Measurements from ENCODE around the gene SUPT20H.

DNA sequence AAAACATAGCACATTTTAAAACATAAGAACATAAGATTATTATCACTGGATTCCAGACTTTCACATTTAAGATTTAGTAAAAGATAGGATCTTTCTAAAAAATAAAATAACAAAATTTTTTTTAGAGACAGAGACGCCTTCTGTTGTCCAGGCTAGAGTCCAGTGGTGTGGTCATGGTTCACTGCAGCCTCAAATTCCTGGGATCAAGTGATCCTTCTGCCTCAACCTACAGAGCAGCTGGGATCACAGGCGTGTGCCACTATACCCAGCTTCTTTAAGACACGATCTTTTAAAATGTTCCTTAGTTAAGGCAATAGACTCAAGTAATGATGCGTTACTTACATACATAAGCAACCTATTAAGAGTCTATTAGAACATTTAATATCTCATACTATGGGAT, 93.1 kb downstream of the SUPT20H start:
- TF ChIP-seq, protein P1, sequence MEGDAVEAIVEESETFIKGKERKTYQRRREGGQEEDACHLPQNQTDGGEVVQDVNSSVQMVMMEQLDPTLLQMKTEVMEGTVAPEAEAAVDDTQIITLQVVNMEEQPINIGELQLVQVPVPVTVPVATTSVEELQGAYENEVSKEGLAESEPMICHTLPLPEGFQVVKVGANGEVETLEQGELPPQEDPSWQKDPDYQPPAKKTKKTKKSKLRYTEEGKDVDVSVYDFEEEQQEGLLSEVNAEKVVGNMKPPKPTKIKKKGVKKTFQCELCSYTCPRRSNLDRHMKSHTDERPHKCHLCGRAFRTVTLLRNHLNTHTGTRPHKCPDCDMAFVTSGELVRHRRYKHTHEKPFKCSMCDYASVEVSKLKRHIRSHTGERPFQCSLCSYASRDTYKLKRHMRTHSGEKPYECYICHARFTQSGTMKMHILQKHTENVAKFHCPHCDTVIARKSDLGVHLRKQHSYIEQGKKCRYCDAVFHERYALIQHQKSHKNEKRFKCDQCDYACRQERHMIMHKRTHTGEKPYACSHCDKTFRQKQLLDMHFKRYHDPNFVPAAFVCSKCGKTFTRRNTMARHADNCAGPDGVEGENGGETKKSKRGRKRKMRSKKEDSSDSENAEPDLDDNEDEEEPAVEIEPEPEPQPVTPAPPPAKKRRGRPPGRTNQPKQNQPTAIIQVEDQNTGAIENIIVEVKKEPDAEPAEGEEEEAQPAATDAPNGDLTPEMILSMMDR (conservative IDR thresholded peaks at IDR 0.05; ENCODE audit: low read depth, low read length) = no peak
- TF ChIP-seq EZH2 (IDR thresholded peaks at IDR 0.05; ENCODE audit: borderline replicate concordance, low read depth, low read length, poor library complexity, severe bottlenecking) = no peak

All from A673 (cell line).